Activated naive CD4-positive, alpha-beta T cell treated with Interleukin-2 at 50 U/mL for 16 hours (primary cell): ENCODE data around the gene TBX1.
"Not testable (repeated sequence)": the region's sequence is repeated elsewhere in the genome, so short reads cannot be mapped to it uniquely, and the experiment has no call there.

Experiments used
- DNase-seq: peaks from one replicate; pipeline ENCODE4 v3.0.0-alpha.2; 2020

Gene TBX1

DNA sequence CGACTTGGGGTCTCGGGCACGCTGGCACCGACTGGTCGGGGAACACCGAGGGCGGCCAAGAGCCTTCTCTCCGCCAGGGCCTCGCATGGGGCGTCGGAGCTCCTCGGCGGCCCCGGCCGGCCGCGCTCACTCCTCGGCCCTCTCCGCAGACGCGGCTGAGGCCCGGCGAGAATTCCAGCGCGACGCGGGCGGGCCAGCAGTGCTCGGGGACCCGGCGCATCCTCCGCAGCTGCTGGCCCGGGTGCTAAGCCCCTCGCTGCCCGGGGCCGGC lies 5.6 kb downstream of the TBX1 start:
- no peak for DNase-seq

- DNase-seq: peak; percentile 46
Observed at GRCh38 chr22:19766511-19767426, 6.2 kb downstream of the TBX1 start.

DNA sequence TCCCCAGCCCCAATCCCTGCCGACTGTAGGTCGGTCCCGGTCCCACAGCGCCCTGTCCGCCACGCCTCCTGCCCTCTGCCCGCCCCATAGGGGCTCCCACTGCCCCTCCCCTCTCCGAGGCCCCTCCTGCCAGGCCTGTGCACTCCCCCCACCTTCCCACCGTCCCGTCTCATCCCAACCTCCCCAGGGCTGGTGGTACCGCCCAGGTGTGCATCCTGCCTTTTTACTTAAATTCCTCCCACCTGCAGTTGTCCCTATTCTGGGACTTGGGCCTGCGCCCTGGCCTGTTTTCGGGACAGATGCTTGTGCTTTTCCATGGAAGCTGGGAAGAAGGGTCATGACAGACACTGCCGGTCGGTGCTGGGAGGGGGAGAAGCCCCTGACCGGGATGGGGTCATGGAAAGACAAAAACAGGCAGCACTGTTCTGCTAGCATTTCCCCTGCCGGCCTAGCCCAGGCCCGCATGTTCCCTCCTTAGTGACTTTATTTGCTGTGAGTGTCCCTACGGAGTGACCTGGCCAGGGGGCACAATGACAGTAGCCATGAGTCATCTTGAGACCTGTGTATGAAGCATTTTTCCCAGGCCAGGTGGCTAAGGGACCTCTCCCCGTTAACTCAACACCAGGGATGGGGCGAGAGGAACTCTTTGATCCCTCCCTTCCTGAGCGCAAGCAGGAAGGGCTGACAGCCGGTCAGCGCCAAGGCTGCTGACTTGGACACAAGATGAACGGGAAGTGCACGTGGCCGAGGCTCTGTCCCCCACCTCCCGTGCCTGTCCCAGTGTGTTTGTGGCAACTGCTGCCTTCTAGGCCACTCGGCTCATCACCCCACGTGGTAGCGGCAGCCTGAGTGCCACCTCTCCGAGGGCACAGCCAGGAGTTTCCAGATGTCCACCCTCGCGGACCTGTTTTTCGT lies 7.1 kb downstream of the TBX1 start:
- DNase-seq: no peak

DNA sequence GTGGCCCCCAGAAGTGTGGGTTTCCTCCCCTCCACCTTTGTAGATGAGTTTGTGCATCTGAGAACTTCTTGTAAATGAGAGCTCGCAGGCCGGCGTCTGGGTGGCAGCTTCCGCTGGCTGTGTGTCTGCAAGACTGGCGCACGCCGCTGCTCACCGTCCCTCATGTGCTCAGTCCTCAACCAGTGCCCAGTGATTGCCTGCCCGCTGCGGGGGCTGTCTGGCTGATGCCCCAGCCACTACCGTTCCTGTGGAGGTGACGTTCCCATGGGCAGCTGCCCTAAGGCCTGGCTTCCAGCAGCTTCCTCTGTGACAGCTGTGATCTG lies 8.8 kb downstream of the TBX1 start:
- no peak for DNase-seq

GRCh38 chr22:19770349-19771220 lies 10.0 kb downstream of the TBX1 start:
- no peak for DNase-seq

DNA sequence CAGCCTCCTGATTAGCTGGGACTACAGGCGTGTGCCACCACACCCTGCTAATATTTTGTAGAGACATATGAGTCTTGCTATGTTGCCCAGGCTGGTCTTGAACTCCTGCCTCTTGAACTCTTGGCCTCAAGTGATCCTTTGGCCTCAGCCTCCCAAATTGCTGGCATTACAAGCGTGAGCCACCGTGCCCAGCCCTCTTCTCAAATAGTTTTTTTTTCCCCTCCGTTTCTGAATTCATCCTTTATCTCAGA lies 11.8 kb downstream of the TBX1 start:
- DNase-seq: no peak

- DNase-seq: no peak
Observed at GRCh38 chr22:19772673-19773469, 12.3 kb downstream of the TBX1 start.

DNA sequence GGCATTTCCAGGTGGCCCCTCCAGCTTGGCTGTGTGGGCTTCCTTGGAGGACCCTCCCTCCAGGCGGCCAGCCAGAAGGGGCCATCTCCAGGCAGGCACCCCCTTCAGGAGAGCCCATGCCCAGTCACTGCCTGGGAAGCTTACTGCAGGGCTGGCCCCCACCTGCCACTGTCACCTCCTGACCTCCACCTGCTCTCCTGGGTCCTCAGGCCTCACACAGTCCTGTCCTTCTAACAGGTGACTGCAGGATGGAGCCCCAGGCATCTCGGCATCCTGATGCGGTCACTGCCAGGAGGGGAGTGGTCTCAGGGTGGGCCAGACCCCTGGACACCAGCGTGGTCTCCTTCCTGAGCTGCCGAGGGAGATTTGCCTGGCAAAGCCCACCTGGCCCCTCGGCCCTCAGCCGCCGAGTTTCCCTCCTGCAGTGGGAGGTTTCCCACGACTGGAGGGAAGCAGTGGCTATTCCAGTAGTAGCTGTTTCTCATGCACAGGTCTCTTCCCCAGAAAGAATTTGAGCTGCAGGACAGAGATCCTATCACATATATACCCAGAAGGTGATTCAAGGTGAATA lies 13.0 kb downstream of the TBX1 start:
- no peak for DNase-seq

DNA sequence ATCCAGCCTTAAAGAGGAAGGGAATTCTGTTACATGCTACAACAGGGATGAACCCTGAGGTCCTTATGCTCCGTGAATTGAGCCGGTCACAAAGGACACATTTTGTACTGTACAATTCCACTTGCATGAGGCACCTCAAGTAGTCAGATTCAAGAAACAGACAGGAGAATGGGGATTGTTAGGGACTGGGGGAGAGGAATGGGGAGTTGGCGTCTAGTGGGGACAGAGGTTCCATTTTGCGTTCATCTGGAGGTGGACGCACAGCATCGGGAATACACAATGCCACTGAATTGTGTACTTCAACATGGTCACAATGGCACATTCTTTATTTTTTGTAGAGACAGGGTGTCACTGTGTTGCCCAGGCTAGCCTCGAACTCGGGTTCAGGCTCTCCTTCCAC lies 14.1 kb downstream of the TBX1 start:
- DNase-seq: no peak

DNA sequence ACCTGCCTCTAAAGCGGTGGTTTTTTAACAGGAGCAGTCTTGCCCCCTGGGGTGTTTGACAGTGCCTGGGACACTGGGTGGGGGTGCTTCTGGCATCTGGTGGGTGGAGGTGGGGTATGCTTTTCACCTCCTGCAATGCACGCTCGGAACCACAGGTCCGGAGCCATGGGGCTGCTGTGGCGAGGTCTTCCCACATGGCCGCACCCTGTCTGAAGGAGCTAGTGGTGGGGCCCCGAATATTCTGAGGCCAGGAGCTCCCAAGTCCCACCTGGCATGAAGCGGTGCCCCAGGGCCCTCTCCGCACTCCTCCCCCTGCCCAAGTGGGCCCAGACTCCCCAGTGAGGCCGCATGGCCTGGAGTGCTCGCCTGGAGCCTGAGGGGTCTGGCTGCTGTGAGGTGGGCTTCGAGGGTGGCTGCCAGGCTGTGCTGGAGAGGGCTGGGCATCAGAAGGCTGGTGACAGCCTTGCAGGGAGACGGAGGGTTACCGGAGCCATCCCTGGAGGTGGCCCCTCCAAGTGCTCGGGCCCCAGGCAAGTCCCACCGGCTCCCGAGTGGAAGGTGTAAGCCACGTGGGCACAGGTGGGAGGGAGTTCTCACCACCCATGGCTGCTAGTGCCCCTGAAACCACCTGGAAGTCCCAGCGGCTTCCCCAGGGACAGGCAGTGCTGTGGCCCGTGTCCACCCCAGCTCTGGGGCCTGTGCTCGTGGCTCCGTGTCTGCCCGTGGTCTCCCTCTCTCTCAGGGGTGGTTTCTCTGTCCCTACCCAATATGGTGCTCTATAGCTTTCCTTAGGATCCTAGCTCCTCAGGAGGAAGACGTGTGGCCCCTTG lies 15.1 kb downstream of the TBX1 start:
- no peak for DNase-seq

DNA sequence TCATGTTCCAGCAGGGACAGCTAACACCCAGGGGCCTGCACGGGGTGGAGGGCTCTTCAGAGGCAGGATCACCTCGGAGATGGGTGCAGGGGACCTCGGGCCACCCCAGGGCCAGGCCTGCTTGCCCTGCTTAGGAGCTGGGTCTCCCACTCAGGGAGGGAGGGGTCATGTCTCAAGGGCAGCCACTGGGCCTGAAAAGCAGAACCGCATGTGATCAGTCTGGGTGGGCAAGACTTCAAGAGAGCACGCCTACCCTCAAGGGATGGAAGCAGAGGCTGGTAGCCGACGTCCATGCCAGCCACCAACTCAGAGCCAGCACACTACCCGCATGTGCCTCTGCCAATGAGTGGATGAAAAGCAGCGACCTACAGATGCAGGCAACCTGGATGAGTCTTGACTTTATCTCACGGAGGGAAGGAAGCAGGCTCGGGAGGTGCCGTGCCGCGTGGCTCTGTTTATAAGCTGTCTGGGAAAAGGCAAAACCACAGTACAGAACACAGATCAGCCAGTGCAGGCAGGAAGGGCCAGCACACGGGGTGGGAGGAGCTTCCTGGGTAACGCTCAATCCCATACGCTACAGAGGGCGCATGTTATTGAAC lies 16.0 kb downstream of the TBX1 start:
- DNase-seq: no peak

GRCh38 chr22:19777192-19777591 lies 16.6 kb downstream of the TBX1 start:
- DNase-seq: not testable (repeated sequence)

GRCh38 chr22:19779011-19779421 lies 18.4 kb downstream of the TBX1 start:
- DNase-seq: no peak

DNA sequence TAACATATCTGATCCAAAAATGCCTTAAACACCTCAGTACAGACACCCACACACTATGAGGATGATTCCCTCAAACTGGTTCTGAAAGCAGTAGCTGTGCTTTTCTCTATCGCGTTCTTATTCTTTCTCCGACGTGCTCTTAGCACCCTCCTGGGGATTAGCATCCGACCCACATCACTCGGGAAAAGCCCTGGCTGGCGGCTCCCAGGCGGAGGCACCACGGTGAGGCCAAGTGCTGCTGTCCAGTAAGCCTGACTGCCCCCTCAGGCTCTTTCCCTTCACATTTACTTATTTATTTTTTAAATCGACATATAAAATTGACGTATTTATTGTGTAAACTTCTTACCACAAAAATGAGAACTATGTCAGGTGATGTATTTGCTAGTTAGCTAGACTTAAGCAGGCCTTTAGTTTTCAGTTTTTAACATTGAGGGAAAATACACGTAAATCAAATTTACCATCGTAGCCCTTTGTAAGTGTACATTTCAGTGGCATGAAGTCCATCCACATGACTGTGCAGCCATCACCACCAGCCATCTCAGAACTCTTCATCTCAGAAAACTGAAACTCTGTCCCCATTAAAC lies 19.2 kb downstream of the TBX1 start:
- DNase-seq: no peak

- no peak for DNase-seq
Observed at GRCh38 chr22:19782533-19782932, 22.0 kb downstream of the TBX1 start.

DNA sequence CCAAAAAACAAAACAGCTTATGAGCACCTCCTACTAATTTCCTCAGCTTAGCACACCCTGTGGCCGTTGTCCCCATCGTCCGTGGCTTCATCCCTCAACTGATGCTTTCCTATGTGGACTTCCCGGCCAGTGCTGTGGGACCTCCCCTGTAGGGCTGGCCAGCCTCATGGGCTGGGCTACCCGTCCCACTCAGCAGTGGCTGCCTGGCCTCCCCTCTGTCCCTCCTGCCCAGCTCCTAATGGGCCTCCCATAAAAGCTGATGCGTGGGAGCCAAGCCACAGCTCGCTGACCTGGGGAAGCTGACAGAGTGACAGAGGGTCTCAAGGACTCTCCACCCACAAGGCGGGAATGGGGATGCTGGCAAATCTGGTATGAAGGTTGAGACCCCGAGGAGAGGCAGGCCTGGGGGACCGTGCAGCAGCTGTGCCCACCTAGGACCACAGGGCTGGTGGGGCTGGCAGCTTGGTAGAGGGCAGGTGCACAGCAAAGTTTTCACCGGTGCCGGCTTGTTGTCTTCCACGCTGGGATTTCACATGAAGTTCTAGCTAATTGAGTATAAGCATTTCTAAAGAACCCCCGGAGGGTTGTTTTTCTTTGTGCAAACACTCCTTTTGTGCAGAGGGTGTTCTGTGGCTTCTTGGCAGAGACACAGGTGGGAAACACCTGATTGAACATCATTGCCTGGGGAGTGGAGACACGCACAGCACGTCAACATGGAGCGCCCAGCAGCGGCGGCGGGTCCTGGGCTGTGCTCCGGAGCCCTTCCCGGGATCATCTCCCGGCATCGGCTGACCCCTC lies 23.2 kb downstream of the TBX1 start:
- no peak for DNase-seq

DNA sequence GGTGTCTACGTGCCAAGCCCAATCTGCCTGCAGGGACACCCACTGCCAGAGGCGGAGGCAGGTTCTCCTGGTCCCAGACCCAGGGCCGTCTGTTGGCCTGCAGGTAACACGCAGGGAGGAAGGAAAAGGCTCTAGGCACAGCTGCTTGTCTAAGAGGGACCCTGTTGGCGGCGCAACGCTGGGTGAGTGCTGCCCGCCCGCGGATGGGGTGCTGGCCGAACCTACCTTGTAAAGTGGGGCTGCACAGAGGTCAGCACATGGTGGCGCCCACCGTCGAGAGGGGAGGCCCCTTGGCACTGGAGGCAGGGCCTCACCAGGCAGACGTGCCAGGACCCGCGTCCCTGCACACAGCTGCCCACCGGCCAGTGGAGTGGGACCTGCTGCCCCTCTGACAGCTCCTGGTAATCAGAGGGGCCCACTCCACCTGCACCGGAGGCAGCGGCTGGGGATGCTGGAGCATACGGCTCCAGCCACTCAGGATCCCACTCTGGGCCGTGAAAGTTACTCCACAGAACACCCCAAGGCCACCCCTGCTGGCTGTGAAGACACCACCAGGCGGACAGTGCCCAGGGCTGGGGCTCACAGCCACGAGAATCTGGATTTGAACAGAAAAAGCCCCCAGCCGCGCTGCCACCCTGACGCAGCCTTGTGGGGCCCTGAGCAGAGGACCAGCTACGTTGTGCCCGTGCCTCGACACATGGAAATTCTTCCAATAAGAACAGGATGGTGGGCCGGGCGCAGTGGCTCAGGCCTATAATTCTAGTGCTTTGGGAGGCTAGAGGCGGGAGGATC lies 24.0 kb downstream of the TBX1 start:
- DNase-seq: no peak

GRCh38 chr22:19785461-19786263 lies 25.1 kb downstream of the TBX1 start:
- DNase-seq: no peak
